ENCODE results near the gene GPX4. TPM values are rescaled to one million over a fixed set of nuclear protein-coding genes. Genes with fewer than 3 reads are reported as not detected.

The GPX4 gene
- total and polyA plus RNA-seq, 3 donors from 2014 or later = 1,153 to 1,893 (median 1,773) TPM

DNA sequence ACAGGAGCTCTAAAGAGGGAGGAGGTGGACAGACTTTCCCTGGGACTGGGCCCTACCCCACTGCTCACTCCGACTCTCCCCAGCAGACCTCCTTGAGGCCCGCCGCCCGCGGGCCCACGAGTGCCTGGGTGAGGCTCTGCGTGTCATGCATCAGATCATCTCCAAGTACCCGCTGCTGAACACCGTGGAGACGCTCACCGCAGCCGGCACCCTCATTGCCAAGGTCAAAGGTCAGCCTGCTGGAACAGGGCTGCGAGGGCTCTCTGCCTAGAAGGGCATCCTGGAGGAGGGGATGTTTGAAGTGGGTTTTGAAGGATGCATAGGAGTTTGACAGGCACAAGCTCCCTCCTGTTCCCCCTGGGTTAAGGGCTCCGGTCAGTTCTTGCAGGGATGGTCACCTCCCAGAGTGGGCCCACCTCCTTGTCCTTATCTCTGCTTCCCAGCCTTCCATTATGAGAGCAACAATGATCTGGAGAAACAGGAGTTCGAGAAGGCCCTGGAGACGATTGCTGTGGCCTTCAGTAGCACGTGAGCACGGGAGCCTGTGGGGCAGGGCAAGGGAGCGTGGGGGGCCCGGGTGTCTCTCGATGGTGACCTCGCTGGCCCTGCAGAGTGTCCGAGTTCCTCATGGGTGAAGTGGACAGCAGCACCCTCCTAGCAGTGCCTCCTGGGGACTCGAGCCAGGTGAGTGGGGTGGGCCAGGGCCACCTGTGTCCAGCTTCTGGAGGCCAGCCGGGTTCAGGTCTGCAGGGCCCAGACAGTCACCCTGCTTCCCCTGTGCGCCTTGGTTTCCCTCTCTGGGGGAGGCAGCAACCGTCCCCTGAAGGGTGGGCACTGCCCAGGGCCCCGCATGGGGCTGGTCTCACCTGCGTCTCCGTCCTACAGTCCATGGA lies 30.5 kb upstream of the GPX4 start:
- DNase-seq = no peak
- no peak overlapping the region for H3K27ac ChIP-seq
- H3K9me3 ChIP-seq = no peaks in the 10 kb centered on the region
- no peaks in the 10 kb centered on the region for H3K4me1 ChIP-seq
- intact Hi-C loops (cut with DNase I; ENCODE audit: low total_unique reads) = no loop called here
- TF ChIP-seq POLR2A (IDR thresholded peaks at IDR 0.05) = no peak
- TF ChIP-seq, protein P1, sequence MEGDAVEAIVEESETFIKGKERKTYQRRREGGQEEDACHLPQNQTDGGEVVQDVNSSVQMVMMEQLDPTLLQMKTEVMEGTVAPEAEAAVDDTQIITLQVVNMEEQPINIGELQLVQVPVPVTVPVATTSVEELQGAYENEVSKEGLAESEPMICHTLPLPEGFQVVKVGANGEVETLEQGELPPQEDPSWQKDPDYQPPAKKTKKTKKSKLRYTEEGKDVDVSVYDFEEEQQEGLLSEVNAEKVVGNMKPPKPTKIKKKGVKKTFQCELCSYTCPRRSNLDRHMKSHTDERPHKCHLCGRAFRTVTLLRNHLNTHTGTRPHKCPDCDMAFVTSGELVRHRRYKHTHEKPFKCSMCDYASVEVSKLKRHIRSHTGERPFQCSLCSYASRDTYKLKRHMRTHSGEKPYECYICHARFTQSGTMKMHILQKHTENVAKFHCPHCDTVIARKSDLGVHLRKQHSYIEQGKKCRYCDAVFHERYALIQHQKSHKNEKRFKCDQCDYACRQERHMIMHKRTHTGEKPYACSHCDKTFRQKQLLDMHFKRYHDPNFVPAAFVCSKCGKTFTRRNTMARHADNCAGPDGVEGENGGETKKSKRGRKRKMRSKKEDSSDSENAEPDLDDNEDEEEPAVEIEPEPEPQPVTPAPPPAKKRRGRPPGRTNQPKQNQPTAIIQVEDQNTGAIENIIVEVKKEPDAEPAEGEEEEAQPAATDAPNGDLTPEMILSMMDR (IDR thresholded peaks at IDR 0.05) = no peak
- no peaks in the 10 kb centered on the region for H3K36me3 ChIP-seq (ENCODE audit: low read depth, missing control alignments)
- H3K27me3 ChIP-seq = peaks cover 4% of the 10 kb centered on the region
- 72 to 84% methylated on average over 9 to 30 of the region's 30 CpGs for WGBS, 2 donors
- no peak overlapping the region for H3K4me3 ChIP-seq

DNA sequence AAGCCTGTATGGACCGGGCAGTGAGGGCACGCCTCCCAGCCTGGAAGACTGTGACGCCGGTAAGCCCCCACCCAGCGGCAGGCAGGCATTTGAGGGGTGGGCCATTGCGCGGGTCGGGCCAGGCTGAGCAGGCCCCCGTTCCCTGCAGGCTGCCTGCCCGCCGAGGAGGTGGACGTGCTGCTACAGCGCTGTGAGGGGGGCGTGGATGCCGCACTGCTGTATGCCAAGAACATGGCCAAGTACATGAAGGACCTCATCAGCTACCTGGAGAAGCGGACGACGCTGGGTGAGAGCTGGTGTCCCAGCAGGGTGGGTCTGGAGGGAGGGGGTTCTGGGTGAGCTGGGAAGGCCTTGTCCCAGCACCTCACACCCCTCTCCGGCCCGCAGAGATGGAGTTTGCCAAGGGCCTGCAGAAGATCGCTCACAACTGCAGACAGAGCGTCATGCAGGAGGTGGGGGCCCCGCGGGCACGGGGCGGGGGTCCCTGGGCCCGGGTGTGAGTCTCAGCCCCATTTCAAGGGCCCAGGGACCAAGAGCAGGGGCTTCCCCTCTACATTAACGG lies 29.8 kb upstream of the GPX4 start:
- no peaks in the 10 kb centered on the region for H3K4me1 ChIP-seq
- no peaks in the 10 kb centered on the region for H3K36me3 ChIP-seq (ENCODE audit: low read depth, missing control alignments)
- H3K27me3 ChIP-seq = peaks cover 4% of the 10 kb centered on the region
- no peaks in the 10 kb centered on the region for H3K9me3 ChIP-seq
- DNase-seq = no peak
- no peak overlapping the region for H3K27ac ChIP-seq
- 34 to 69% methylated on average over 7 to 27 of the region's 28 CpGs for WGBS, 2 donors
- intact Hi-C loops (cut with DNase I; ENCODE audit: low total_unique reads) = no loop called here
- peak overlapping the region; percentile 31 to 32 for H3K4me3 ChIP-seq
- TF ChIP-seq POLR2A (IDR thresholded peaks at IDR 0.05) = no peak
- TF ChIP-seq, protein P1 (IDR thresholded peaks at IDR 0.05) = no peak

DNA sequence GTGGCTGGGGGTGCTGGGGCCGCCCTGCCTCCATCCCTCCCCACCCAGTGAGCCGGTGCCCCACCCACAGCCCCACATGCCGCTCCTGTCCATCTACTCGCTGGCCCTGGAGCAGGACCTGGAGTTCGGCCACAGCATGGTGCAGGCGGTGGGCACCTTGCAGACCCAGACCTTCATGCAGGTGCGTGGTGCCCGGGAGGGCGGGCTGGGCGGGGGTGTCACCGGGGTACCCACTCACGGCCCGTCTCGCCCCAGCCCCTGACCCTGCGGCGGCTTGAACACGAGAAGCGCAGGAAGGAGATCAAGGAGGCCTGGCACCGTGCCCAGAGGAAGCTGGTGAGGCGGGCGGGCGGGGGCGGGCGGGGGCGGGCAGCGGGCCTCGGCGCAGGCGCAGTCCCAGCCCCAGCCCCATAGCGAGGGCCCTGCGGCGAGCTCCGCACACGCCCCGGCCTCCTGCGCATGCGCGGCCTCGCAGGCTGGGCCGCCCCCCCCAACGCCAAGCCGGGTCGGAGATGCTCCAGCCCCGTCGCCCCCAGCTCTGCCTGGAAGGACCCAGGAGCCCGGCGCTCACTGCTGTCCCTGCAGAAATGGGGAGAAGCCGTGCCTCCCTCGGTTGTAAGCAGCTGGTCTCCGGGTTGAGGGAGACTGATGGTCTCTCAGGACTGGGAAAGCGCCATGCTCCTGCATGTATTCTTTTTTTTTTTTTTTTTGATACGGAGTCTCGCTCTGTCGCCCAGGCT lies 29.1 kb upstream of the GPX4 start:
- H3K9me3 ChIP-seq = no peaks in the 10 kb centered on the region
- H3K27ac ChIP-seq = no peak overlapping the region
- H3K27me3 ChIP-seq = peaks cover 4% of the 10 kb centered on the region
- peak; percentile 71 for DNase-seq
- no peaks in the 10 kb centered on the region for H3K4me1 ChIP-seq
- intact Hi-C loops (cut with DNase I; ENCODE audit: low total_unique reads) = no loop called here
- WGBS, 2 donors = 61 to 72% methylated on average over 22 to 54 of the region's 54 CpGs
- no peaks in the 10 kb centered on the region for H3K36me3 ChIP-seq (ENCODE audit: low read depth, missing control alignments)
- TF ChIP-seq, protein P1 (IDR thresholded peaks at IDR 0.05) = no peak
- peak overlapping the region; percentile 31 to 32 for H3K4me3 ChIP-seq

DNA sequence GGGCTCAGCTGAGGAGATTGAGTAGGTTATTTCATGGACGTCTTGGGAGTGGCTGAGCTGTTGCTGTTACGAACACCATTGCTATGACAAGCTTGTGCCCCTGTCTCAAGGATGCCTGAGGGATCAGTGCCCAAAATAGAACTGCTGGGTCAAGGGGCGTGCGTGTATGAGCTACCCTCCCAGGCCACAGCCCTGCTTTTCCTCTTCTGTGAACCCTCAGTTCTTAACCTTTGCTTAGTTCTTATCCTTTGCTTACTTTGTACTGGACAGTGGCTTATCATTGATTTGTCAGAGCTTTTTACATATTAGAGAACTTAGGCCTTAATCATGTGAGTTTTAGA lies 27.8 kb upstream of the GPX4 start:
- no peaks in the 10 kb centered on the region for H3K36me3 ChIP-seq (ENCODE audit: low read depth, missing control alignments)
- no peaks in the 10 kb centered on the region for H3K9me3 ChIP-seq
- WGBS, 2 donors = 70 to 78% methylated on average over 4 of the region's 4 CpGs
- H3K4me1 ChIP-seq = no peaks in the 10 kb centered on the region
- TF ChIP-seq POLR2A (IDR thresholded peaks at IDR 0.05) = no peak
- TF ChIP-seq, protein P1 (IDR thresholded peaks at IDR 0.05) = no peak
- H3K27me3 ChIP-seq = no peaks in the 10 kb centered on the region
- H3K27ac ChIP-seq = no peak overlapping the region
- no peak overlapping the region for H3K4me3 ChIP-seq
- intact Hi-C loops (cut with DNase I; ENCODE audit: low total_unique reads) = no loop called here
- no peak for DNase-seq

All from testis (tissue), 3 donors.